Right lobe of liver (tissue), 6 donors: Measurements from ENCODE around the gene MFSD1. TPM values are rescaled to one million over a fixed set of nuclear protein-coding genes. Genes with fewer than 3 reads are reported as not detected.

ENCODE experiments used
- ATAC-seq, 4 donors: fragments of 200-7000 bp; cut with Tn5 transposase; one replicate each; pipeline ENCODE4 v1.9.1; 2020; ENCODE audit warnings: mild to moderate bottlenecking in 4 of 4, moderate library complexity in 4 of 4
- DNase-seq, 3 donors: peaks; one replicate each; pipeline ENCODE4 v3.0.0-alpha.2; 2020
- H3K27ac ChIP-seq, 3 donors: fragments of 200-600 bp; one replicate each; pipeline ENCODE4 v1.8.0; 2022
- H3K27me3 ChIP-seq, 2 donors: fragments of 200-600 bp; one replicate each; pipeline ENCODE4 v1.8.0; 2022
- H3K36me3 ChIP-seq, 4 donors: fragments of 200-600 bp; sonication (generic) in 1 of 4; one replicate each; pipeline versions ENCODE4 v1.5.1 to v1.8.0; 2017 to 2022; ENCODE audit warnings: control low read depth in 1 of 4
- H3K4me1 ChIP-seq, 4 donors: fragments of 200-600 bp; sonication (generic) in 1 of 4; one replicate each; pipeline versions ENCODE4 v1.5.1 to v1.8.0; 2017 to 2022; ENCODE audit warnings: control low read depth in 1 of 4
- H3K4me3 ChIP-seq, 3 donors: fragments of 200-600 bp; one replicate each; pipeline ENCODE4 v1.8.0; 2022
- H3K9me3 ChIP-seq, 4 donors: fragments of 200-600 bp; sonication (generic) in 1 of 4; one replicate each; pipeline versions ENCODE4 v1.5.1 to v1.8.0; 2017 to 2022; ENCODE audit warnings: control low read depth in 1 of 4
- CTCF ChIP-seq, 4 donors: fragments of 200-600 bp in 3 of 4; fragments of 450-650 bp in 1 of 4; IDR thresholded peaks; one replicate each; pipeline versions ENCODE4 v1.5.1 to v1.8.0; 2016 to 2022; ENCODE audit warnings: antibody characterized with exemption in 4 of 4, mild to moderate bottlenecking in 2 of 4
- POLR2A ChIP-seq: fragments of 450-650 bp; IDR thresholded peaks from one replicate; pipeline ENCODE4 v1.6.1; 2017; ENCODE audit warnings: antibody characterized with exemption, mild to moderate bottlenecking
- WGBS: methylation state at CpG from one replicate; pipeline ENCODE4 v1.1.6; 2018; ENCODE audit warnings: low coverage, low lambda C conversion rate; ENCODE audit not compliant: insufficient coverage; ENCODE audit errors: missing lambda C conversion rate; 5-methylcytosine and 5-hydroxymethylcytosine counted together
- intact Hi-C, 2 donors: fragments of 100-400 bp; cut with DNase I; formaldehyde crosslinking; loops; one replicate each; pipeline versions ENCODE4 v1.11.2 to v1.14.1; 2022
- long read RNA-seq: library from polyadenylated mRNA; unstranded; transcript quantifications from one replicate; pipeline ENCODE4 v2.0.0, GENCODE V29; 2019
- total RNA-seq, 6 experiments: library from RNA; depleted of rRNA in 2 of 6; stranded (reverse); fragments of >200 nt in 2 of 6; fragmentation: NEBNext Ultra II Directional in 3 of 6; extraction: Animal tissue kit (Norgen Biotek cat#: 25700) in 3 of 6; gene quantifications; one replicate each; pipeline versions ENCODE4 v1.1.0 to v1.2.4, GENCODE V29; 2016 to 2023
- donor health status: DM: no; HTN: yes; CAD: no.
- donor health status: DM: no; HTN: no; CAD: no.
- donor health status: DM: no; HTN: no; CAD: no.
- donor health status: DM: no; HTN: yes; CAD: no.
- donor health status: DM: no; HTN: yes; CAD: no.

The MFSD1 gene, protein sequence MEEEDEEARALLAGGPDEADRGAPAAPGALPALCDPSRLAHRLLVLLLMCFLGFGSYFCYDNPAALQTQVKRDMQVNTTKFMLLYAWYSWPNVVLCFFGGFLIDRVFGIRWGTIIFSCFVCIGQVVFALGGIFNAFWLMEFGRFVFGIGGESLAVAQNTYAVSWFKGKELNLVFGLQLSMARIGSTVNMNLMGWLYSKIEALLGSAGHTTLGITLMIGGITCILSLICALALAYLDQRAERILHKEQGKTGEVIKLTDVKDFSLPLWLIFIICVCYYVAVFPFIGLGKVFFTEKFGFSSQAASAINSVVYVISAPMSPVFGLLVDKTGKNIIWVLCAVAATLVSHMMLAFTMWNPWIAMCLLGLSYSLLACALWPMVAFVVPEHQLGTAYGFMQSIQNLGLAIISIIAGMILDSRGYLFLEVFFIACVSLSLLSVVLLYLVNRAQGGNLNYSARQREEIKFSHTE
- 10 to 100 TPM; 25.3 to 38.5 (median 35.3) TPM for total RNA-seq
- long read RNA-seq, transcript MFSD1-203 (16 exons, 2,423 nt) = major isoform, 17 of 19 reads
- long read RNA-seq, partial matches to known transcripts = 1 of 19 reads
- long read RNA-seq, other reads (novel, unspliced or antisense) = 0 of 19 reads

- Histone ChIP-seq H3K27ac (peak within 1 kb of the TSS; percentile 62 to 84 (median 82)), H3K4me3 (peak within 1 kb of the TSS; percentile 84 to 91 (median 85)), H3K4me1 (peaks cover 0 to 17% (median 0%) of the 10 kb centered on the region in 4 donors), H3K27me3 (no peaks in the 10 kb centered on the region), H3K36me3 (peaks cover 0 to 8% (median 0%) of the 10 kb centered on the region in 4 donors), H3K9me3 (no peaks in the 10 kb centered on the region)
- TF ChIP-seq POLR2A (peak; percentile 79), CTCF (IDR thresholded peaks at IDR 0.05) (no peak)
- intact Hi-C loops = no loop called here
- peak; percentile 96 to 99 (median 98) for ATAC-seq
- DNase-seq = peak; percentile 97 to 98 (median 98)
- WGBS = 0% methylated on average over 23 of the region's 61 CpGs
Measured at GRCh38 chr3:158801696-158802408, at the start of gene MFSD1. MFSD1 (plus strand) TSS chr3:158802054; CDS start chr3:158802153, 99 bp downstream.

DNA sequence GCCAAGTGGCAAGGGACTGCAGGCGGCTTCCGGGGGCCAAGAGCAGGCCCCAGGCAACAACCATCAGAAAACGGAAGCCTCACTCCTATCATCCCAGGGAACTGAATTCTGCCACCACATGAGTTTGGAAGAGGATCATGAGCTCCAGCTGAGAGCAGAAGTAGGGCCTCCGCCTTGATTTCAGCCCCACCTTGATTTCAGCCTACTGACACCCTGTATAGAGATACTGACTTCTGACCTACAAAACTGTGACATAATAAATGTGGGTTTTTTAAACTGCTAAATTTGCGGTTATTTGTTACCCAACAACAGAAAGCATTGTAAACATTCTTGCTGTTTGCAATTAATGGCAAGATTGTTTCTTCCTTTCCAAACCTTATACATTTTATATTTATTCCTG lies 48.0 kb upstream of the MFSD1 start:
- TF ChIP-seq CTCF (IDR thresholded peaks at IDR 0.05) = no peak
- TF ChIP-seq POLR2A = no peak
- Histone ChIP-seq H3K27ac (no peak overlapping the region), H3K9me3 (no peaks in the 10 kb centered on the region), H3K27me3 (no peaks in the 10 kb centered on the region), H3K4me1 (no peaks in the 10 kb centered on the region), H3K4me3 (no peak overlapping the region), H3K36me3 (no peaks in the 10 kb centered on the region)
- DNase-seq = no peak
- intact Hi-C loops = no loop called here
- no peak for ATAC-seq
- WGBS = 88% methylated on average over 4 of the region's 5 CpGs

DNA sequence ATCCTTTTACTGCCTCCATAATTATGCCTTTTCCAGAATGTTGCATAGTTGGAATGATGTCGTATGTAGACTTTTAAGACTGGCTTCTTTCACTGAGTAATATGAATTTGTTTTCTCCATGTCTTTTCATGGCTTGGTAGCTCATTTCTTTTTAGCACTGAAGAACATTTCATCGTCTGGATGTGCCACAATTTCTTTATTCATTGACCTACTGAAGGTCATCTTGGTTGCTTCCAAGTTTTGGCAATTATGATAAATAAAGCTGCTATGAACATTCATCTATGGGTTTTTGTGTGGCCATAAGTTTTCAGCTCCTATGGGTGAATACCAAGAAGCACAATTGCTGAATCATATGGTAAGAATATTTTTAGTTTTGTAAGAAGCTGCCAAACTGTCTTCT lies 46.4 kb upstream of the MFSD1 start:
- Histone ChIP-seq H3K27ac (no peak overlapping the region), H3K36me3 (no peaks in the 10 kb centered on the region), H3K27me3 (no peaks in the 10 kb centered on the region), H3K9me3 (no peaks in the 10 kb centered on the region), H3K4me1 (no peaks in the 10 kb centered on the region), H3K4me3 (no peak overlapping the region)
- intact Hi-C loops = no loop called here
- no peak for TF ChIP-seq CTCF (IDR thresholded peaks at IDR 0.05)
- no peak for TF ChIP-seq POLR2A
- ATAC-seq (no peak), DNase-seq (no peak)
- 70% methylated on average over 2 of the region's 2 CpGs for WGBS

GRCh38 chr3:158761350-158761749 lies 40.5 kb upstream of the MFSD1 start:
- WGBS = 63% methylated on average over 3 of the region's 3 CpGs
- no peak overlapping the region for H3K27ac ChIP-seq
- DNase-seq (no peak), ATAC-seq (no peak)
- H3K4me3 ChIP-seq = no peak overlapping the region
- TF ChIP-seq POLR2A (no peak), CTCF (IDR thresholded peaks at IDR 0.05) (no peak)
- intact Hi-C loops = no loop called here
- no peaks in the 10 kb centered on the region for H3K36me3 ChIP-seq
- no peaks in the 10 kb centered on the region for H3K9me3 ChIP-seq
- H3K27me3 ChIP-seq = no peaks in the 10 kb centered on the region
- H3K4me1 ChIP-seq = no peaks in the 10 kb centered on the region
